Lower leg skin (tissue), 4 donors: ENCODE measurements around the gene RAC3. TPM values are rescaled to one million over a fixed set of nuclear protein-coding genes. Genes with fewer than 3 reads are reported as not detected.

Experiments used
- DNase-seq, 2 donors: peaks; one replicate each; pipeline ENCODE4 v3.0.0-alpha.2; 2019; ENCODE audit warnings: low spot score in 2 of 2
- H3K4me3 ChIP-seq: fragments of 200-600 bp; sonication (generic); 2 replicates; pipeline ENCODE4 v1.5.1; 2017; ENCODE audit warnings: mild to moderate bottlenecking, low read depth; ENCODE audit not compliant: poor library complexity, severe bottlenecking
- POLR2A ChIP-seq, 2 donors: fragments of 450-650 bp; IDR thresholded peaks; one replicate each; pipeline ENCODE4 v1.6.1; 2016 to 2017; ENCODE audit warnings: antibody characterized with exemption in 2 of 2, mild to moderate bottlenecking in 1 of 2, moderate library complexity in 1 of 2
- WGBS, 2 donors: methylation state at CpG; one replicate each; pipeline ENCODE4 v1.1.5; 2018; 5-methylcytosine and 5-hydroxymethylcytosine counted together
- intact Hi-C: fragments of 100-400 bp; cut with DNase I; formaldehyde crosslinking; loops from one replicate; pipeline ENCODE4 v1.15.0; 2023; ENCODE audit warnings: low total_unique reads
- total RNA-seq, 4 donors: library from RNA; depleted of rRNA; stranded (reverse); fragments of >200 nt; gene quantifications; one replicate each; pipeline ENCODE4 v1.1.0, GENCODE V29; 2016
- TF ChIP-seq, protein P1 (sequence below), 3 donors: fragments of 450-650 bp; IDR thresholded peaks; one replicate each; pipeline ENCODE4 v1.5.1; 2016; ENCODE audit warnings: antibody characterized with exemption in 3 of 3, mild to moderate bottlenecking in 3 of 3, moderate library complexity in 2 of 3

The RAC3 gene
- total RNA-seq, 4 donors from 2014 or later = 8.2 to 16.8 (median 10.0) TPM

GRCh38 chr17:82014432-82014831 is 17.0 kb upstream of the RAC3 start:
- WGBS, 2 donors = 39 to 49% methylated on average over 14 to 23 of the region's 23 CpGs
- intact Hi-C loops = no loop called here
- no peak for TF ChIP-seq POLR2A (IDR thresholded peaks at IDR 0.05)
- TF ChIP-seq, protein P1, sequence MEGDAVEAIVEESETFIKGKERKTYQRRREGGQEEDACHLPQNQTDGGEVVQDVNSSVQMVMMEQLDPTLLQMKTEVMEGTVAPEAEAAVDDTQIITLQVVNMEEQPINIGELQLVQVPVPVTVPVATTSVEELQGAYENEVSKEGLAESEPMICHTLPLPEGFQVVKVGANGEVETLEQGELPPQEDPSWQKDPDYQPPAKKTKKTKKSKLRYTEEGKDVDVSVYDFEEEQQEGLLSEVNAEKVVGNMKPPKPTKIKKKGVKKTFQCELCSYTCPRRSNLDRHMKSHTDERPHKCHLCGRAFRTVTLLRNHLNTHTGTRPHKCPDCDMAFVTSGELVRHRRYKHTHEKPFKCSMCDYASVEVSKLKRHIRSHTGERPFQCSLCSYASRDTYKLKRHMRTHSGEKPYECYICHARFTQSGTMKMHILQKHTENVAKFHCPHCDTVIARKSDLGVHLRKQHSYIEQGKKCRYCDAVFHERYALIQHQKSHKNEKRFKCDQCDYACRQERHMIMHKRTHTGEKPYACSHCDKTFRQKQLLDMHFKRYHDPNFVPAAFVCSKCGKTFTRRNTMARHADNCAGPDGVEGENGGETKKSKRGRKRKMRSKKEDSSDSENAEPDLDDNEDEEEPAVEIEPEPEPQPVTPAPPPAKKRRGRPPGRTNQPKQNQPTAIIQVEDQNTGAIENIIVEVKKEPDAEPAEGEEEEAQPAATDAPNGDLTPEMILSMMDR (IDR thresholded peaks at IDR 0.05) = no peak
- DNase-seq = no peak
- H3K4me3 ChIP-seq = no peak overlapping the region

- TF ChIP-seq, protein P1 (IDR thresholded peaks at IDR 0.05) = no peak
- TF ChIP-seq POLR2A (IDR thresholded peaks at IDR 0.05) = no peak
- no peak for DNase-seq
- whole genome bisulfite sequencing, 2 donors = 70 to 75% methylated on average over 10 to 12 of the region's 13 CpGs
- H3K4me3 ChIP-seq = no peak overlapping the region
- intact Hi-C loops = no loop called here
Measured at GRCh38 chr17:82014971-82015310, 16.5 kb upstream of the RAC3 start.

DNA sequence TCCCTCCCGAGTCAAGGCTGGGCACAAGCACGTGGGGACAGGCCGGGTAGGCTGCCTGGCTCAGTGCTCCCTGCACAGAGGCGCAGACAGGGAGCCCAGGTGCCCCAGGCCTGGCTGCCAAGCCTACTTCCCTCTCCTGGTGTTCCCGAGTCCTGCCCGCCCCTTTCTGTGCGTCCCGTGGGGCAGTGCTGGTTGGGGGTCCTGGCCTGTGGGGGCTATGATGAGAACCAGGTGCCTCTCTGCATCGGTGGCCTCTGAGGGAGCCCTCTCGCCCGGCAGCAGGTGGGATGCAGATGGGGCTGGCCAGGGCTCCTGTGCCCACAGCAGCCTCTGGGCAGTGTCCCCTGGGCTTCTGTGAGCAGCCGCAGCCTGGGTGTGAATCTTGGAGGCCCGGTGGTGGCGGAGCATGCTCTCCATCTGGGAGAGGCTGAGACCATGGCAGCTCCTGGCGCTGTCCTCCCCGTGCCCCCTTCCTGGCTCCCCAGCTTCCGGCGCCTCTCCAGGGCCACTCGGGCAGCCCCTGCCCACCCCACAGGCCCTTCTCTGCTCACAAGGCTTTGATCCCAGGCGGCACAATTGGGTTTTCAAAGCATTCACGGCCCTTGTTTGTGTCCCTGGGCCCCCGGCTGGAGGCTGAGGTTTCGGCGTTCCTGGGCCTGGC is 16.0 kb upstream of the RAC3 start:
- WGBS, 2 donors = 73 to 76% methylated on average over 15 to 24 of the region's 24 CpGs
- no peak overlapping the region for H3K4me3 ChIP-seq
- intact Hi-C loops = no loop called here
- no peak for DNase-seq
- TF ChIP-seq POLR2A (IDR thresholded peaks at IDR 0.05) = no peak
- TF ChIP-seq, protein P1 (IDR thresholded peaks at IDR 0.05) = no peak

GRCh38 chr17:82016061-82016874 is 15.2 kb upstream of the RAC3 start:
- no peak for TF ChIP-seq POLR2A (IDR thresholded peaks at IDR 0.05)
- TF ChIP-seq, protein P1 (IDR thresholded peaks at IDR 0.05) = no peak
- no peak for DNase-seq
- H3K4me3 ChIP-seq = no peak overlapping the region
- intact Hi-C loops = no loop called here
- WGBS, 2 donors = 84% methylated on average over 18 to 21 of the region's 28 CpGs

DNA sequence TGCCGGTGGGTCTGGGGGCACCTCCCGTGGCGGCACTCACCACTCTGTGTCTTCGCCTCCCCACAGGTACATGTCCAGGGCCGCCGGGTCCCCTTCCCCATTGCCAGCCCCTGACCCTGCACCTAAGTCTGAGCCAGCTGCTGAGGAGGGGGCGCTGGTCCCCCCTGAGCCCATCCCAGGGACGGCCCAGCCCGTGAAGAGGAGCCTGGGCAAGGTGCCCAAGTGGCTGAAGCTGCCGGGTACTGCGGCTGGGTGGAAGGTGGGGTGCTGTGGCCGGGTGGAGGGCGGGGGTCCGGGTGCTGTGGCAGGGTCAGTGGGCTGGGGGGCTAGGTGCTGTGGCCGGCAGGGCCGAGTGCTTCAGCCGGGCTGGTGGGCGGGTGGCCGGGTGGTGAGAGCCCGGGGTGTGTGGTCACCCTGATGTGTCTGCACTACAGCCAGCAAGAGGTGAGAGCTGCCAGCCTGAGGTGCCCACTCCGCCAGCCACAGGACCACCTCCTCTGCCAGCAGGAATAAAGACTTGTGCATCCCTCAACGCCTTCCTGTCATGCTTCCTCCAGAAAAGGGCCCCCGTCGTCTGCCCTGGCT is 14.5 kb upstream of the RAC3 start:
- TF ChIP-seq, protein P1 (IDR thresholded peaks at IDR 0.05) = no peak
- no peak for TF ChIP-seq POLR2A (IDR thresholded peaks at IDR 0.05)
- intact Hi-C loops = no loop called here
- no peak overlapping the region for H3K4me3 ChIP-seq
- 86 to 87% methylated on average over 17 to 24 of the region's 24 CpGs for WGBS, 2 donors
- DNase-seq = no peak
